ENCODE measurements around the gene GPR179.

Gene GPR179

DNA sequence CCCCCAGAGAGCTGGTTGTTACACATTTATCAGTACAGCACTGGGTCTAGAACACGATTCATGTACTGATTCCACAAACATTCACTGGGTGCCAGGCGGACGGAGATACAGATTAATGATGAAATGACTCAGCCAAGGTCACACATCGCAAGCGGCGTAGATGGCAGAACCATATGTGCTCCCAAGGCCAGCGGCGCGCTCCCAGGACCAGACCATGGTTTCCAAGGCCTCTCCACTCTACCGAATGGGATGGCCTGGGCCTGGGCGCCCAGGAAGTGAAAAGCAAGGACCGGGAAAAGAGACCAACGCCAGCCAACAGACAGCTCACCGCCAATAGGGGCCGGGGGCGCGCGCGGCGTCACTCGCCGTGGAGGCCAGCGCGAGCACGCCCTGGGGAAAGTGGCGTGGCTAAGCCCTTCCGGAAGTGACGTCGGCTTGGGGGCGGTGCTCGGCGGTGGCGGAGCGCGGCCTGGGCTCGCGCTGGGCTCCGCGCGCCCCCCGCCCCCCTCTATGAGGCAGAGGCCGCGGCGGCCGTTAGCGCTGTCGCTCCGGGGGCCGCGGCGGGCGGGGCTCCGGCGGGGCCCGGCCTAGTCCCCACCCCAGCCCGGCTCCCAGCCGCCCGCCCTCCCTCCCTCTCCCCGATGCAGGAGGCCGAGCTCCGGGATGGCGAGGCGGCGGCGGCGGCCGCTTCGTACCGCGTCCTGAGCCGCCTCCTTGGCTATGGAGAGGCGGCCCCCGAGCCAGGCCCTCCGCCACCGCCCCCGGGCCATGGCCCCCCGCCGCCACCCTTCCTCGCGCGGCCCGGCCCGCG is 7.9 kb upstream of the GPR179 start, which contains the start of gene SOCS7:
Gene SOCS7, plus strand, starts transcription at position 433 of the 811 bp plus-strand sequence. Its CDS starts 209 bp downstream, at position 642.
- peak within 1 kb of the TSS; percentile 74 to 99 (median 95) for H3K4me2 ChIP-seq
- peaks cover 21 to 45% (median 31%) of the 10 kb centered on the region in 10 experiments for H3K4me1 ChIP-seq
- H3K4me3 ChIP-seq, result peak within 1 kb of the TSS; percentile 81 to 96 (median 89)
- no peaks in the 10 kb centered on the region for H3K27me3 ChIP-seq
- H3K36me3 ChIP-seq, result peaks cover 0 to 7% (median 0%) of the 10 kb centered on the region in 11 experiments; a peak in 4 of 22 replicates
- H3K9ac ChIP-seq, result peak within 1 kb of the TSS; percentile 78 to 93 (median 85)
- peak within 1 kb of the TSS; percentile 47 to 84 (median 72); a peak in 21 of 22 replicates for H3K27ac ChIP-seq
- no peaks in the 10 kb centered on the region for H3K9me3 ChIP-seq (replicated peaks in 1 of 11)
- H4K20me1 ChIP-seq, result peaks cover 24 to 45% (median 39%) of the 10 kb centered on the region in 11 experiments; a peak in 16 of 22 replicates
- TF ChIP-seq Cebpa-rat (IDR thresholded peaks at IDR 0.05), result no peak

DNA sequence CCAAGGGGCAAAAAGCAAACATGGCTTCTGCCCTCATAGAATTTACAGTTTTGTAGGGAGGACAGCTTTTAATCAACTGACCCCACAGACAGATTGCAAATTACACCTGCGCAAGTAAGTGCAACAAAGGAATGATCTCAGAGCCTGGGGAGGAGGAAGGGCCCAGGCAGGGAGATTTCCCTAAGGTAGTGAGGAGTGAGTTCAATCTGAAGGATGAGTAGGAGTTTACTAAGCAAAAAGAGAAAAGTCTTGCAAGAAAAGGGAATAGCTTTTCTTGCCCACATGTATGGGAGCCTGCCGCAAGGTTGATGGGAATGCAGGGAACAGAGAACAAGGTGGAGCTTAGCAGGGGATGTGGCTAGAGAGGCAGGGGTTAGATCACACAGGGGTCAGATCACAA is 6.3 kb upstream of the GPR179 start:
- H3K4me3 ChIP-seq, result no peak overlapping the region
- no peaks in the 10 kb centered on the region for H3K36me3 ChIP-seq
- H3K9ac ChIP-seq, result no peak overlapping the region; a peak in 1 of 22 replicates
- H3K4me1 ChIP-seq, result peaks cover 21 to 32% (median 26%) of the 10 kb centered on the region in 10 experiments
- H3K4me2 ChIP-seq, result no peak overlapping the region
- H3K27ac ChIP-seq, result no peak overlapping the region
- H4K20me1 ChIP-seq, result peaks cover 17 to 30% (median 26%) of the 10 kb centered on the region in 11 experiments; a peak in 16 of 22 replicates
- H3K27me3 ChIP-seq, result no peaks in the 10 kb centered on the region
- no peak for TF ChIP-seq Cebpa-rat (IDR thresholded peaks at IDR 0.05)
- H3K9me3 ChIP-seq (replicated peaks in 1 of 11), result no peaks in the 10 kb centered on the region

DNA sequence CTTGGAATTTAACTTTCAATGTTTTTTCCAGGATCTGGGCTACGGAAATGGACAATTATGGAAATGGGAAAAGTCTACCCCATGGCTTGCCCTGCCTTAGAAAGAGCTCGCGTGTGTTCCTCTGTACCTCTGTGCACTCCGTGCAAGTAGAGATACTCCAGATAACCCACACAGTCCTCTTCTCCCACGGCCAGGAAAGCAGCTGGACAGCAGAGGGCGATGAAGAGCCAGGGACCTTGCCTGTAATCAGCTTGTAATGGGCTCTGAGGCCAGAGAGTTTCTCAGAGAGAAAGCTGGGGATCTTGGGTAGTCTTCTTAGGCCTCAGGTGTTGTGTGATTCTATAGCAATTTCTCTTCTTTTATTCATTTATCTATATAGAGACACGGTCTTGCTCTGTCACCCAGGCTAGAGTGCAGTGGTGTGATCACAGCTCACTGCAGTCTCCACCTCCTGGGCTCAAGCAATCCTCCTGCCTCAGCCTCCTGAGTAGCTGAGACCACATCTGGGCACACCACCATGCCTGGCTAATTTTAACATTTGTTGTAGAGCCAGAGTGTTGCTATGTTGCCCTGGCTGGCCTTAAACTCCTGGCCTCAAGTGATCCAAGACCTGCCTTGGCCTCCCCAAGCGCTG is 5.5 kb upstream of the GPR179 start:
- no peak overlapping the region for H3K4me2 ChIP-seq
- TF ChIP-seq Cebpa-rat (IDR thresholded peaks at IDR 0.05), result no peak
- peaks cover 13 to 32% (median 22%) of the 10 kb centered on the region in 10 experiments for H3K4me1 ChIP-seq
- H3K27ac ChIP-seq, result no peak overlapping the region
- no peaks in the 10 kb centered on the region for H3K27me3 ChIP-seq
- H3K9ac ChIP-seq, result no peak overlapping the region
- H3K36me3 ChIP-seq, result no peaks in the 10 kb centered on the region
- H3K9me3 ChIP-seq (replicated peaks in 1 of 11), result no peaks in the 10 kb centered on the region
- peaks cover 12 to 21% (median 18%) of the 10 kb centered on the region in 11 experiments; a peak in 16 of 22 replicates for H4K20me1 ChIP-seq
- no peak overlapping the region for H3K4me3 ChIP-seq

DNA sequence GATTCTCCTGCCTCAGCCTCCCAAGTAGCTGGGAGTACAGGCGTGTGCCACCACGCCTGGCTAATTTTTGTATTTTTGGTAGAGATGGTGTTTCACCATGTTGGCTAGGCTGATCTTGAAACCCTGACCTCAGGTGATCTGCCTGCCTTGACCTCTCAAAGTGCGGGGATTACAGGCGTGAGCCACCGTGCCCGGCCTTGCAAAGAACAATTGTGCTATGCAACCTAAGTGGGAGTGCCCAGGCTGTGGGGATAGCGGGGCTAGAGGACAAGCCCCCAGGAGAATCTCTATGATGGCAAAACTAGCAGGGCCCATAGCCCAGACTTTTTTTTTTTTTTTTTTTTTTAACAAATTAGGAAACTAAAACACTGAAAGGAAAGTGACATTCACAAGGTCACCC is 2.0 kb upstream of the GPR179 start:
- TF ChIP-seq Cebpa-rat (IDR thresholded peaks at IDR 0.05), result no peak

DNA sequence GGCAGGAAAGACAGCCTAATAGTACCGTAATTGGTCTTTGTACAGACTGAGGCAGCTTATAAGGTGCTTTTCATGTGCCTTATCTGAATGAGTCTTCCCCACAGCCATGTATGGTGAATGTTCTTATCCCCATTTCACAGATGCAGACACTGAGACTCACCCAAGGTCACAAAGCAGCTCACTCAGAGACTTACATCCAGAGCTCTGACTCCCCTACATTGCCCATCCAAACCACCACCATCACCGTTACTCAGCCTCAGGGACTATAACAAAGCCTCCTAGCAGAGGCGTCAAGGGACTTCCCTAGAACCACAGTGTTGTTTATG is 627 bp upstream of the GPR179 start:
- no peak for TF ChIP-seq Cebpa-rat (IDR thresholded peaks at IDR 0.05)
- H4K20me1 ChIP-seq, result no peaks in the 10 kb centered on the region
- no peak overlapping the region for H3K27ac ChIP-seq
- H3K4me1 ChIP-seq, result peaks cover 7 to 31% (median 20%) of the 10 kb centered on the region in 10 experiments; a peak in 13 of 20 replicates
- no peaks in the 10 kb centered on the region for H3K36me3 ChIP-seq
- no peak overlapping the region for H3K9ac ChIP-seq
- H3K27me3 ChIP-seq, result no peaks in the 10 kb centered on the region
- H3K9me3 ChIP-seq (replicated peaks in 1 of 11), result no peaks in the 10 kb centered on the region
- H3K4me2 ChIP-seq, result peak overlapping the region in 6 of 11 experiments; percentile 17 to 53 (median 42); a peak in 11 of 22 replicates
- no peak overlapping the region for H3K4me3 ChIP-seq

More for the DNA sequence above, 2.0 kb upstream of the GPR179 start:
- Histone ChIP-seq H3K9ac (no peak overlapping the region), H3K4me2 (no peak overlapping the region), H4K20me1 (no peaks in the 10 kb centered on the region), H3K4me1 (peaks cover 7 to 33% (median 20%) of the 10 kb centered on the region in 10 experiments; a peak in 13 of 20 replicates), H3K27me3 (no peaks in the 10 kb centered on the region), H3K9me3 (replicated peaks in 1 of 11) (no peaks in the 10 kb centered on the region), H3K4me3 (no peak overlapping the region), H3K36me3 (no peaks in the 10 kb centered on the region), H3K27ac (no peak overlapping the region)

DNA sequence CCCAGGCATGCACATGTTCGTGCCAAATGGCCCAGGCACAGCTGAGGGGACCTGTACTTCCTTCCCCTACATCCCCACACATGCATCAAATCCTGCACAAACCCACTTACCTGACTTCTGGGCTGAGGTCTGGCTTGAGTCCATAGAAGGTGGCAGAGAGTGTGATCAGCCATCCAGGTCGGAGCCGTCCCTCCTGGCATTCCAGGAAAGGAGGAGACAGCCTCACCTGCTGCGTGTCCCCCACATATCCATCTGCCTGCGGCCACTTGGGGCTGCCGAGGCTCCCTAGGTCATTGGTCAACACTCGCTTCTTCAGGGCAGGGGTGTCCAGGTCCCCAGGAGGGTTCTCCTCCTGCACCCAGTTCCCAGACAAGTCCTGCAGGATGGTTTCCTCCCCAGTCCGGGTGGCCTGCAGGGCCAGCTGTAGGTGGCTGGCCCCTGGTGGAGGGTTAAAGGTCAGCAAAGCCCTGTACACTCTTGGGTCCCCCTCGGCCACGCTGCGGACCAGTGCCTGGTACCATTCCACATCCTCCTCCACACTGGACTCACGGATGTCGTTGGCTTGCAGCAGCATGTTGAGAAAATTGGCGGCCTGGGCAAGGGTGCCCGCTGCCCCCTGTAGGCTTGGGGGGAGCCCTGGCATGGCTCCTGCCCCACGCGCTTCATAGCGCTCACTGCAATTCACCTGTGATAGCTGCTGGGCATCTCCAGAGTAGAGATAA is 709 bp downstream of the GPR179 start:
- no peaks in the 10 kb centered on the region for H4K20me1 ChIP-seq
- no peaks in the 10 kb centered on the region for H3K36me3 ChIP-seq
- no peak overlapping the region for H3K9ac ChIP-seq
- H3K27me3 ChIP-seq, result no peaks in the 10 kb centered on the region
- H3K4me2 ChIP-seq, result no peak overlapping the region; a peak in 1 of 22 replicates
- no peaks in the 10 kb centered on the region for H3K9me3 ChIP-seq (replicated peaks in 1 of 11)
- no peak overlapping the region for H3K27ac ChIP-seq
- H3K4me3 ChIP-seq, result no peak overlapping the region
- no peak for TF ChIP-seq Cebpa-rat (IDR thresholded peaks at IDR 0.05)
- peaks cover 7 to 31% (median 20%) of the 10 kb centered on the region in 10 experiments; a peak in 13 of 20 replicates for H3K4me1 ChIP-seq

DNA sequence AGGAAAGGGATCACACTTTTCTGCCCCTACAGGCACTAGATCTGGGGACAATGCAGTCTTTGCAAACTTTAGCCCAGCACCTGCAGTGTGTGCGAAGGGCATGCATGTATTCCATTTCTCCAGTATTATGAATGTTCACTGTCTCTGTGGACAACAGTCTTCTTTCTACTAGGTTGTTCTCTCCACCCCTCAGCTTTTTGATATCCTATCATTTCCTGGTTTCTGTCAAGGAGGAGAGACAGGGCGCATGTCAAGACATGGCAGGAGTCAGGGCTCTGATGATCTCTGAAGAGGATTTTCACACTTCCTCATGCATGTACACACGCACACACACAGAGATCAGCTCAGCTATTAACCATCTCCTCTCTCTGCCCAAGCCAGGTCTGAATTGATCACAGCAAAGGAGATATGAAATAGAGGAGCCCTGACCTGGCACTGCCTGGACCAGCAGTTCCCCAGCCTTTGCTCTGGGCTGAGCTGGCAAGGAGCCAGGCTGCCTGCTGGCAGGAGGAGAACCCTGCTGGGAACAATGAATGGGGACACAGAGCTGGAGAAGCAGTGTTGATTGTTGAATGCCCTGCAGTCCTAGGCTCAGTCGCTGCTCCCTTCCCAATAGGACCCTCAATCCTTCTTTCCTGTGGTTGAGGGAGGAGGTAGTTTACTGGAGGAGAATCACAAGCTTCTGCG is 2.6 kb downstream of the GPR179 start:
- TF ChIP-seq Cebpa-rat (IDR thresholded peaks at IDR 0.05), result no peak
- peaks cover 7 to 31% (median 20%) of the 10 kb centered on the region in 10 experiments; a peak in 13 of 20 replicates for H3K4me1 ChIP-seq
- H3K4me2 ChIP-seq, result peak overlapping the region in 6 of 11 experiments; percentile 0 to 44 (median 30); a peak in 5 of 22 replicates
- no peaks in the 10 kb centered on the region for H3K27me3 ChIP-seq
- no peaks in the 10 kb centered on the region for H3K9me3 ChIP-seq (replicated peaks in 1 of 11)
- peak overlapping the region in 1 of 11 experiments; percentile 14; a peak in 2 of 22 replicates for H3K9ac ChIP-seq
- no peak overlapping the region for H3K4me3 ChIP-seq
- no peak overlapping the region for H3K27ac ChIP-seq
- no peaks in the 10 kb centered on the region for H4K20me1 ChIP-seq
- H3K36me3 ChIP-seq, result no peaks in the 10 kb centered on the region

DNA sequence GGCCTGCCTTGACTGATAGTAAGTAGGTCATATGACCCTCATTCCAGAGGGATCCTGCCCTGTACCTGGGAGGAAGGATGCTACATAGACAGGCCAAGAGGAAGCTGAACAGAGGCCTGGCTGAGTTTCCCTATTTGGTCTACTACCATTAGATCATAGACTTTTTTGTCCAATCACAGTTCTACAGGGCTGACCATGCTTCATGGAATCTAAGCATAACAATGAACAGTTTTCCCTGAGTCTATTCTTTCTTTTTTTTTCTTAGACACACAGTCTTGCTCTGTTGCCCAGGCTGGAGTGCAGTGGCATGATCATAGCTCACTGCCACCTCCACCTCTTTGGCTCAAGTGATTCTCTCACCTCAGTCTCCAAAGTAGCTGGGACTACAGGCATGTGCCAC is 3.9 kb downstream of the GPR179 start:
- no peaks in the 10 kb centered on the region for H3K27me3 ChIP-seq
- peaks cover 7 to 30% (median 20%) of the 10 kb centered on the region in 10 experiments; a peak in 13 of 20 replicates for H3K4me1 ChIP-seq
- TF ChIP-seq Cebpa-rat (IDR thresholded peaks at IDR 0.05), result no peak
- H3K27ac ChIP-seq, result no peak overlapping the region
- no peak overlapping the region for H3K4me2 ChIP-seq
- no peak overlapping the region for H3K4me3 ChIP-seq
- H3K36me3 ChIP-seq, result no peaks in the 10 kb centered on the region
- H3K9me3 ChIP-seq (replicated peaks in 1 of 11), result no peaks in the 10 kb centered on the region
- no peaks in the 10 kb centered on the region for H4K20me1 ChIP-seq
- no peak overlapping the region for H3K9ac ChIP-seq

Data from BLaER1 treated with 17β-estradiol and CSF1 and Interleukin-3, amounts not matched to agents 10 nM and 100 nM (cell line).